H1 (cell line): Measurements from ENCODE around the gene DCAF12L1. TPM values are rescaled to one million over a fixed set of nuclear protein-coding genes. Genes with fewer than 3 reads are reported as not detected.

ENCODE experiments used
- EZH2 ChIP-seq: fragments of 200-600 bp; sonication (generic); IDR thresholded peaks from 2 replicates; pipeline ENCODE4 v1.7.1; 2012; ENCODE audit warnings: low read depth, mild to moderate bottlenecking, moderate library complexity, low read length, inconsistent platforms; ENCODE audit not compliant: severe bottlenecking
- polyA plus RNA-seq, 7 experiments: library from polyadenylated mRNA; depleted of rRNA in 3 of 7; stranded (reverse) in 5 of 7; unstranded in 2 of 7; fragments of >200 nt in 5 of 7; fragments of 200-250 nt in 2 of 7; gene quantifications; 1 replicate in 5 of 7; 2 replicates in 1 of 7; 4 replicates in 1 of 7; pipeline versions ENCODE4 v1.2.1 to v1.2.3, GENCODE V29; 2011 to 2013; ENCODE audit warnings: missing spikeins in 2 of 7, mixed read lengths in 2 of 7
- total RNA-seq: library from RNA; stranded (reverse); fragmentation: NEBNext Ultra II Directional; extraction: Animal tissue kit (Norgen Biotek cat#: 25700); gene quantifications from 2 replicates; pipeline ENCODE4 v1.2.1, GENCODE V29; 2021

The DCAF12L1 gene
- total and polyA plus RNA-seq, 2 of the 8 experiments (the other 6 are each of a cell fraction or from before 2014, with no cell fraction given) = 0.27 to 5.3 TPM

DNA sequence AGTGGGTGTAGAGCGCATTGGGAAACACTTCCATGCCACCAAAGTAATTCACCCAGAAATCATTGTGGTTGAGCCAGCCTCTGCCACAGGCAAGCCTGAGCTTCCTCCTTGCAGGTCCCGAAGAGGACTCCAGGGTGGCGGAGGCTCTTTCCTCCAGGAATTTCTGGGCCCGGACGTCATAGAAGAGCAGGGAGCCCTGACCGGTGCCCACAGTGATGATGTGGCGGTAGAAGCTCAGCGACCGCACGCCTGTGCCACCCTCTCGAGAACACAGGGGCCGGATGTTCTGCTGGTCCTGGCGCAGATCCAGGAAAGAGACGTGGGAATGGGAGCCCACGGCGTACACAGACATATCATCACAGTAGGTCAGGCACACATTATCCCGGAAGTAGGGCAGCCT, 1.3 kb downstream of the DCAF12L1 start (continued):
- no peak for TF ChIP-seq EZH2
